HS-5 (cell line): ENCODE data around the gene ACVR1.
"Not testable (repeated sequence)": the region's sequence is repeated elsewhere in the genome, so short reads cannot be mapped to it uniquely, and the experiment has no call there.

Experiments used
- DNase-seq: peaks from one replicate; pipeline ENCODE4 v3.0.0-alpha.2; 2012; ENCODE audit warnings: low read depth

ACVR1 gene

DNA sequence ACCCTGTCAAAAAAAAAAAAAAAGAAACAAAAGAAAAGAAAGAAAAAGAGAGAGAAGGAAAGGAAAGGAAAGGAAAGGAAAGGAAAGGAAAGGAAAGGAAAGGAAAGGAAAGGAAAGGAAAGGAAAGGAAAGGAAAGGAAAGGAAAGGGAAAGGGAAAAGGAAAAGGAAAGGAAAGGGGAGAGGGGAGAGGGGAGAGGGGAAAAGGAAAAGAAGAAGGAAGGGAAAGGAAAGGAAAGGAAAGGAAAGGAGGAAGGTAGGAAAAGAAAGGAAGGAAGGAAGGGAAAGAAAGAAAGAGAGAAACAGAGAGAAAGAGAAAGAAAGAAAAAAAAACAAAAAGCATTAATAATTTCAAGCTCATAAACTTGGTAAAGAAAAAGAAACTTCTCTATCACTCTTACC is 49.5 kb downstream of the ACVR1 start:
- DNase-seq: not testable (repeated sequence)

DNA sequence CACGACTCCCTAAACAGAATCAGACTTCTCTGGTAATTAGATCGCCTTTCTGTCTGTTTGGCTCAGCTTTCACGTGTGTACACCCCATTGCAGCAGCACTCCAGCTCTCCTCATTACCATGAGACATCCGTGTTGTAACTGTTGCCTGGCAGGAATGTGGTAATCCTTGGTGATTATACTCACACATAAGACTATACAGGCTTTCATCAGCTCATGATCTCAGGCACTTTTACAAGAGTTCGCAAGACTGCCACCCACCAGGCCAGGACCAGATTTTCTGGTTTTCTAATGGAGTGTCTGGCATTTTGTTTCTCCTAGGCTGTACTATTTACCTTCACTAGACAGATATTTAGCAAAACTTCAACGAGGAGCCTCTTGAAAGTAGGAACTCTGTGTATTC is 50.2 kb downstream of the ACVR1 start:
- no peak for DNase-seq

DNA sequence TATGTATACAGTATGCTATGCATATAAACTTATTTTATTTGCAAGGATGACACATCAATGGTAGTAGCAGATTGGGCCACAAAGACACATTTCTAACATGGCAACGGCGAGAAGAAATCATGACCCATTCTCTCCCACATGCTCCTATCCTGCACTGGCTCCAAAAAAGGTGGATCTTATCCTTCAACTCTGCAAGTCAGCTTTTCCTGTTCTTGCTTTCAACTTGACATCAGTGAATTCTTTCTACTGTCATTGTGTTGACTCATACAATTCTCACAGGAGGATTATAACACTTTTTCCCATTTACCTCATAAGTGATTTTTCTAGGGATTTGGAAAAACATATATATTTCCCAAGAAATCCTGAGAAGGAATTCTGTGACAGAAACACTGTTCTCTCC is 53.1 kb downstream of the ACVR1 start:
- DNase-seq: no peak

DNA sequence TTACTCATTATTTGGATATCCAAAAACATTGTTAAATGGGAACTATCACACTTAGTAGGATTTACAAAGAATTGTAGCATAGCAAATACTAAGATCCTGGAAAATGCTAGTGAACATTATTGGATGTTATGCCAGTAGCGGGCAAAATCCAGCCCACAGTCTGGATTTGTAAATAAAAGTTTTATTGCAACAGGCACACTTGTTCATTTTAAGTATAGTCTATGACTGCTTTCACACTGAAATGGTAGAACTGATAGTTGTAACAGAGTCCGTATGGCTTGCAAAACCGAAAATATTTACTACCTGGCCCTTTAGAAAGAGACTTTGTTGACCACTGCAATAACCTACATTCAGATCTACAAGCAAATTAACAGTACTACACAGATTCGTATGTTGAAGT is 53.6 kb downstream of the ACVR1 start:
- DNase-seq: no peak

DNA sequence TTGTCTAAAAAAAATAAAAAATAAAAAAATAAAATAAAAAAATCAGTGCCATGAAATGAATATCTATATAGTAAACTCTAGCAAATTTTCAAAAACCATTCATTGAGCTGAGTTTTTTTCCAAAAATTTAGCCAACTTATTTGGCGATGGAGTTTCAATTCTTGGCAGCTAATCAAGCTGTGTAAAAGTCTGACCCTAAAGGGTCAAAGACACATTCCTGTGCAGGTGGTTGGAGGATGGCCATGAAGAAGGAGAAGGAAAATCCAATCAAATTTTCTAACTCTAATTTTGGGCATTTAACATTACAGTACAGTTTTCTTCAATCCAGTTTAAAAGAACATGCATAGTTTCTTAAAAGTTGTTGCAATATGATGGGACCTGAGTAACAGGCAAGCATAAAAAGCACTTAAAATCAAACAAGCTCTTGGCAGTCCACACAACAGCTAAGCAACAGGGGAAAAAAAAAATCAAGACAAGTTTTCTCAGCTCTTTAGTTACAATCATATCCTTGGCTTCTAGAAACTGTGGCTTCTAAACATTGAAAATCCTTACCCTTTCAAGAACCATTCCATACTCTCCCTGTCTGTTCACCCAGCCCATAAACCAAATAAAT is 54.5 kb downstream of the ACVR1 start:
- DNase-seq: no peak

DNA sequence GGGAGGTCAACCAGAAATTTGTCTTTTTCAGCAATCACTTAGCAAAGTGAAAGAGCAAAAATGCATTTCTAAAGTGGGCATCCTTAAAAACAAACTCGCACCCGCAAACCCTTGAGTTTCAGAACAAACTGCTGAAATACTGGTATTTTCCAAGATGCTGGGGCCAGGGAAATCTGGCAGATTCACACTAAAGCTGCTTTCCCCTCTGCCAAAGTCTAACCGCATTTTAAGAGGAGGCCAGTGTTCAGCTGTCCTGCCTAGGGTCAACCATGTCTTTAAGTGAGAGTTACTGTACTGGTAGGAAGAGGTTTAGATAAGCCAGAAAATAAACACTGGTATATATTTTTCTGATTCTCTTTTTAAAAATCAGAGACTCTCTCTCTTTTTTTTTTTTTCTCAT is 55.9 kb downstream of the ACVR1 start:
- DNase-seq: no peak

DNA sequence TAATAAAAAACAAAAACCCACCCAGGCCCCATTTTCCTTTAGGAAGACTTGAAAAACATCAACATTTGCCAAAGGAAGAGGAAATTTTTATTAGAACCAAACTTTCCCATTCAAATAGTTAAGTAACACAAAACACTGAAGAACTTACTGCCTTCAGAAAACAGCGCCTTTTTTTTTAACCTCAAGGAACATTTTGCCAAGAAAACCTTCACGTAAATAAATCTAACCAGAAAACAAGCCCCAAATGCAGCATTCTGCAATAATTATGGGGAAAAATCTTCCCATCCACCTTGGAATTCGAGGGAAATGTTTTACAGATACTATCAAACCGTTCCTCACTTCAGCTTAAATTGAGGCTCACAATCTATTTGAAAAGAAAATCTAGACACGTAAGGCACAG is 56.4 kb downstream of the ACVR1 start:
- no peak for DNase-seq

DNA sequence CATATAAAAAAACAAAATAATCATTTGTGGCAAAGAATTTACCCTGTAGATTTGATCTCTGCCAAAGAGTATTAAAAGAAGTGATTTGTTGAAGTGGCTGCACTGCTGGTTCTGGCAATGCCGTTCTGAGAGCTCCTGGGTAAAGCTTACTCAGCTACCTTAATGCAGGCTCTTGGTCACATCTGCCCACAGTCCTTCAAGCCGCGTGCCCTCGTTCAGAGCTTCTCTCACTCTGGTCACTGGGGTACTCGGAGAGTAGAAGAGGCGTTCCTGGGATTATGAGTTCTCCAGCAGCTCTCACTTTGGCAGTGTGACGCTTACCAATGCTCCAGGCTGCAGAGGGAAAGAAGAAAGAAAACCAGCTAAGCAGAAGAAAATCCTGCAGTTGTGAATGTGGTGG is 57.9 kb downstream of the ACVR1 start:
- no peak for DNase-seq

DNA sequence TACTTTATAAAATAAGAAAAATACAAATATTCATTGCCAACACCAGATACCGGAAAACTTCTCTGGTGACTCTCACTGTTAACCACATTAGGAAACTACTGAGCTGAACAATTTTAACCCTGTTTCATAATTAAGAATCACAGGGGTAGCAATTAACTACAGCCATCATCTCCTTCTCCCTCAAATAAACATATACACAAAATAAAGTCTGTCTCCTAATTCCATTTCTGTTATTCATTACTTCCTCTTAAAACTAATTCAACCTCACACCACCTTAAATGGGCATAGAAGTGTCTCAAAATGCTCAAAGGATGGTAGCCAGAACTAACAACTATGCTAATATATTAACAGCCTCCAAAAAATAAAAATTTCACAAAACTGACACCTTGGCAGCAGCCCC is 60.7 kb downstream of the ACVR1 start:
- no peak for DNase-seq

DNA sequence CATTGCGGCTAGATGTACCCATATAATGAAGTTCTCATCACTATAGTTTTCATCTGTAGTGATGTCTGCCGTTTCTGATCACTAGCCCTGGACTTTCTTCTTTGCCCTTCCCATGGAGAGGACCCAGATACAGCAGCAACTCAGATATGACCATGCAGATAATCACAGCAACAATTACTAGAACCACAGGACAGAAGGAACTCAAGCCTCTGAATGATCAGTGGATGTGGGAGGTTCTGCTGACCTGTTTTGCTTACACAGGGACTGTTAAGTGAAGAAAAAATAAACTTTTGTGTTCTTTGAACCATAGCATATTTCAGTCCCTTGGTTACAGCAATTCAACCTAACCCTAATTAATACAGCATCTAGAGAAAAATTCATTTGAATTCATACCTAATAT is 62.7 kb downstream of the ACVR1 start:
- DNase-seq: no peak

DNA sequence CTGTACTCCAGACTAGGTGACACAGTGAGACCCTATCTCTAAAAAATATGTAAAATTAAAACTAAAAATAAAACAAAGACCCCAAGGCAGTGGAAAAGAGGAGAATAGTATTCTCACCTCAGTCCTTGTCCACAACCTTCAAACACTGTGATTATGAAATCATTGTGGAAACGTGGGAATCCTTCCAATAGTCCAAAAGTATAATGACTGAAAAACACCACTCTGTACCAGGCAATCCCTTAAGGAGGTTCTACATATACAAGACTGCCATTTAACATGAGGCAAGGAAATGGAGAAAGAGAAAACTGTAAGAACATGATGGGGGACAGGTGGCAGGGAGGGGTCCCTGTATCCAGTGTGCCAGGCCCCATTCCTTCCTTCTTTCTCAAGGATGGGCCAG is 66.1 kb downstream of the ACVR1 start:
- no peak for DNase-seq

DNA sequence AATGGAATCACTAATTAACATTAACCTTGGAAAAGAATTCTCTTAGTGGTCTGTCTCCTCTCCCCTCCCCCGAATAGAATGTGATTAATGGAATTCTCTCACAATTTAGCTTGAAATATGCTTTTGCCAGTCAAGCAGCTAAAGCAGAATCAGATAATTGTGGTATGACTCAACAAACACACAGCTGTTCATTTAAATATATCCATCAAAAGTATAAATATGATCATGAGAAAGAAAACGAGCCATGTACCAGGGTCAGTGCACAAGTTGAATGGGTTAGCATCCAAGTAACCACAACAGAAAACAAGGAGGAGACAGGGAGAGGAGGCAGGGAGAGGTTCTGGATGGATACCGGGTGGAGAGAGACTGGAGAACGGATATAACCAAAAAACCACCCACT is 66.9 kb downstream of the ACVR1 start:
- no peak for DNase-seq

DNA sequence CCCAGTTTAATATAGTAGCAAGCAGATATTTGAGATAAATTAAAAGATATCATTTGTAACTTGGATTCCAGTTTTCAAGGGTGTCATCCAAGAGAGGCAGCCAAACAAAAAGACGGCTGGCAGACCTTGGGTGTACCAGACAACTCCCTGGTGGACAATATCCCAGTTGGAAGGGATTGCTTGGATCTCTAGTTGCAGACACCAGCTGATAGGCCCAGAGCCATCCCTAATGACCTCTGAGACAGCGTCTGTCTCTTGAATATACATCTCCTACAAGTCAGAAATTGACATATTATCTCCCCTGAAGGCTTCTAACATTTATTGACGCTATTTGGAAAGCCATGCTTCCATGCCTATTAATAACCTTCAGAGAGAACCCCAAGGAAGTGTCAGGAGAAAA is 67.7 kb downstream of the ACVR1 start:
- no peak for DNase-seq

DNA sequence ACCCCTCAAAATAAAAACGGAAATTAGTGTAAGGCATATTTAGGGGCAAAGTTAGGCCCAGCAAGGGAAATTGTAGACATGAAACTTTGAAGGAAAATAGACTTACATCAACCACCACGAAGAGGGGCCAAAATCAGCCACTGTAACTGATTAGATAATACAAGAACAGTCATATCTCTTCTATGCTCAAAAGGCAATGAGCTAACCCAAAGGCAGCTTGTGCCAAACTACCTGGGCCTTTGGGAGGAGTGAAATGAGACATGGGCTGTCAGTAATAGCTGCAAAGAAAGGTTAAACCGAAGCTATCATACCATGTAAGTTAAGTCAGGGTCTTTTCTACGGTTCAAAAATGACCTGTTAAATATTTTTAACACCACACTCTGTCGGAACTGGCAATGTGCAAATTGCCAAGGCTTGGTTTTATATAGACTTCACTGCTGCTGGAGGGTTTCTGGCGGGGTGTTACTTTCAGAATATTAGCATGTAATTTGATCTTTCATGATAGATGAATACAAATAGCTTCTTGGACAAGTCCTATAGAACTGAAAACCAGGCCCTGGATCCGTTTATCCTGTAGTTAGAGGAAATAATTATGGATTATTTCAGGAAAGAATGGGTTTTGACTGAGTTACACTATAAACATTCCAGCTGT is 69.6 kb downstream of the ACVR1 start:
- no peak for DNase-seq

DNA sequence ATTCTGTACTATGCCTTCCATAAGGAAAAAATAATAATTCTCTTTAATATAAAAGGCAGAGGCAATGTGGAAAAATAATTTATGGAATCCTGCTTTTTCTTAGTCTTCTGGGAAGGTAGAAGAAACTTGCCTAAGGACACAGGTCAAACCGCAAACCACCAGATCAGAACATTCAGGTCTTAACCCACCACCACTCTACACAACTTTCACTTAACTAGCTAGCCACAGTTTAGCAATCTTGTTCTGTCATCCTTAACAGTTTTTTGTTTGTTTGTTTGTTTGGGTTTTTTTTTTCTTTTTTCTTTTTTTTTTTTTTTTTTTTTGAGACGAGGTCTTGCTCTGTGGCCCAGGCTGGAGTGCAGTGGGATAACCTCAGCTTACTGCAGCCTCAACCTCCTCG is 70.6 kb downstream of the ACVR1 start:
- no peak for DNase-seq

DNA sequence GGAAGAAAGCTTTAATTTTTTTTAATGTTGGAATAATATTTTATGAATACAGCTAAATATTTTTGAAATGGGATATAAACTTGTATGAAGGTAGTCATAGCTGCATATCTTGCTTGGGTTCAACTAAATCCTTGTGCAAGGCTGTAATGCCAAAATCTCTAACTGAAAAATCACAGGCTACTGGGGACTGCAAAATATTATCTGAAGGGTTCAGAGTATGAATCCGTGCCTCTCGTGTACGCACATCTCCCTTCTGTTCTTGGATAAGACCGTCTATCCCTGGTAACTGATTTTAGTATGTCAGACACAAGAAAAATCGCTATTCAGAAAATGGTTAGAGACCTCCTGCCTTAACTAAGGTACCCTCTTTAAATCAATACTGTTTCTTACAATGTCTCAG is 71.8 kb downstream of the ACVR1 start:
- DNase-seq: no peak

DNA sequence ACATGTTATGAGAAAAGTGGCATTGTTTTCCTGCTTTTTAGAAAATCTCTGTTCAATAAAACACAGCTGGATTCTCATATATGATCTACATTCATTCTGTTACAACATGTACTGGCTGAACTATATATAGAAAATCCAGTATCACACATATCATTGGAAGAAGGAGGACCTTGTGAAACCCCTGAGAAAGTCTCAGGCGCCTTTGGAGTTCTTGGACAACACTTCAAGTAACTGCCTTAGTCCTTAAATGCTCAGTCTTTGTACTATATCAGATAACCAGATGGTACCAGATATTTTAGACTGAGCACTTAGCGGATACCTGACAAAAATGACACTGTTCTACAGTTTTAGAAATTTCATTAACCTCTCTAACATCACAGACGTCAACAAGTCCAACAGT is 72.2 kb downstream of the ACVR1 start:
- no peak for DNase-seq

DNA sequence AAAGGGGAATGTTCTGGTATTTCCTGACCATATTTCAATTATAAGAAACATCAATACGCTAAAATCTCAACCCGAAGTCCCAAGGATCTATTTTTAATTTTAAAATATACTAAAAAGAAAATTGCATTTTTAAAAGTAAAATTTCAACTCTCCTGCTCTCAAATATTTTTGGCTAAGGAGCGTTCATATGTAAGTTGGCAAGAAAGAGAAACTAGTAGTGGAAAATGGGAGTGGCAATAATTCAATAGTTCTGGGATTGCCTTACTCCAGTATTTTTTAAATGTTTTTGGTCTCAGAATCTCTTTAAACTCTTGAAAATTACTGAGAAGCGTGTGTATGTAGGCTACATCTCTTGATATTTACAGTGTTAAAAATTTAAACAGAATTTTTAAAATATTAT is 72.7 kb downstream of the ACVR1 start:
- no peak for DNase-seq

DNA sequence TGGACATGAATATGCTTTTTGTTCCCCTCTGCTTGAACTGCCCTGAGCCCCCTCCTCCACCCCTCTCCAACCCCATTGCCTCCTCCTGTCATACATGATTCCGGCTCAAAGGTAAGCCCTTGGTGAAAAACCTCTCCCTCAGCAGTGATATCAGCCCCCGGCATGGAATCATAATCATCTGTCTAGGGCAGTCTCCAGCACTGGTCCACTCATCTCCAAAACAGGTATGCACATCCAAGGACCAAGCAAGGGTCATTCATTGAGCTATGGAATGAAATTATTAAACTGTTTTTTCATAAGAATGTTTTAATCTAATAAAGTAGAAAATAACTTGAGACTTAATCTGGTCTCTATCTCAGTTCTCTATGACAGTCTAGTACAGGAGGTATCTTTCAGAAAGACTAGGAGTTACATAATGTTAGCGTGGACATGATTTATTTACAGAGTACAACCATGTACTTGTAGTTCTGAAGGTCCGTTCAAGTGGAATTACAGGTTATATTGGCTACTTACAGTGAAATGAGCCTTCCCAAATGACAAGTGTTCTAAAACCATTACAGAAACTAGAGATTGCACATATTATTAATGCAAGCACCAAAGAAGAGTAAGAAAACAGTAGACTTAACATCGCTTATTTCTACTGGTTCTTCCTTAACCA is 75.2 kb downstream of the ACVR1 start:
- no peak for DNase-seq

DNA sequence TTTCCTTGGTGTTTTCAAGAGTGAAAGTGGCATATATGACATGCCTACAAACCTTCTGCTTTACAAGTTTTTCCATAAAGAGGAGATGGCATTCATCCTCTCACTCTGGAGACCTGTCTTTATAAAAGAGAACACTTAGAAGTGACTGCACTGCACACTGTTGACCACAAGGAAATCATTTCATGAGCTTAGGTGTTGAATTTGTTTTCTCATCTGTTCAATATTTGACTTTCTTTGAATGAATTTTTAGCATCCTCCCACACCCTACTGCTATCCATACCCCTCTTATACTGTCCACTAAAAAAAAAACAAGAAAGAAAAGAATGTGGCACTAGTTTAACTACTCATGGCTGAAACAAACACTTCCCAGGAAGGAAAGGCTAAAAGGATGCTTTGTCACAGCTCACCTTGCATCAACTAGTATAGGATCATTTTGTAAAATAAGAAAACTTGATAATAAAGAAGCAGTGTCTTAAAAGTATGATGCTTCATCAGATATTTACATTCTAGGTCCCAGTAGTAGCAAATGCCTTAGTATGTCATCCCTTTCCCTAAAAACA is 83.0 kb downstream of the ACVR1 start:
- DNase-seq: no peak

DNA sequence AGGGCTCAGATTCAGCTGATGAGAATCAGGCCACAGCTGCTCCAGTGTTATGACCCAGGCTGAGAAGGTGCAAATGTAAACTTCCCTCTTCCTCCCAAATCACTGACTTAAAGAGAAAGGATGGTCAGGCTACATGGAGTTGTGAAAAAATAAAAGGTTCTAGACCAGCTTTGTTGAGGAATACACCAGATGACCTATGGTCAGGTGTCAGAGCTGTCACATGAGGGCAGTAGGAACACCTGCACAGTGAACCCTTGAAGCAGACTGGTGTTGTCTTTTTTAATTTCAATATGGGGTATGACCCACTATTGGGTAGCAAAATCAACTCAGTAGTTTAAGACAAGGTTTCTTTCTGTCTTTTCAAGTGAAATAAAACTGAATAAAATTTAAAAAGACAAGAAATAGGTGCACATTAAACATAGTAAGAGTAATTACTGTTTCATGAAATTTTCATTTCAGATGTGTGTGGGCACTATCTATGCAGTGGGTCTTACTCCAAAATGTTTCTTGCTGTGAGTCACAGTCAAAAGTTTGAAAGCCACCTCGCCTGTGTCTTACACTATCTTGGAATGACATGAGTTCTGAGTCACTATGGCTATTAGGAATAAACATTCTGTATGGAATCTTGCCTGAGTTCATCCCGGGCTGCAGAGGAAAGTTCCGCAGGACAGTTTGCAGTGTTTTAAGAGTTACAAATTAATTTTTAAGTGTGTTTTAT is 83.6 kb downstream of the ACVR1 start:
- no peak for DNase-seq

DNA sequence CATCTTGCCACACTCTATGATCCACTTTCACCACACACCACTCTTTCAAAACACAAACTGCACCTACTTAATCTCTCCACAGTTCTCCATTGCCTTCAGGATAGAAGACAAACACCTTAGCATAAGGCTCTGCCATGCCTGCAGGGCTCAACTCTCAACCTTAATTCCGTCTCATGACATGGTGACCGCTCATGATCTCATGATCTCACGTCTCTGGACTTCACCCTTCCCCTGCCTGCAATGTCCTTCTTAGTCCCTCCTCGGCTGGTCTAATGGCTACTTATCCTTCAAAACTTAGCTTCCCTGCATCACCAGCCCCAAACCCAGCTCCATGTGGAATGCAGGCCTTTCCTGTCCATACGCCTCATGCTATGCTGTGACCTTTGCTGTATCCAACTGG is 85.3 kb downstream of the ACVR1 start:
- no peak for DNase-seq

DNA sequence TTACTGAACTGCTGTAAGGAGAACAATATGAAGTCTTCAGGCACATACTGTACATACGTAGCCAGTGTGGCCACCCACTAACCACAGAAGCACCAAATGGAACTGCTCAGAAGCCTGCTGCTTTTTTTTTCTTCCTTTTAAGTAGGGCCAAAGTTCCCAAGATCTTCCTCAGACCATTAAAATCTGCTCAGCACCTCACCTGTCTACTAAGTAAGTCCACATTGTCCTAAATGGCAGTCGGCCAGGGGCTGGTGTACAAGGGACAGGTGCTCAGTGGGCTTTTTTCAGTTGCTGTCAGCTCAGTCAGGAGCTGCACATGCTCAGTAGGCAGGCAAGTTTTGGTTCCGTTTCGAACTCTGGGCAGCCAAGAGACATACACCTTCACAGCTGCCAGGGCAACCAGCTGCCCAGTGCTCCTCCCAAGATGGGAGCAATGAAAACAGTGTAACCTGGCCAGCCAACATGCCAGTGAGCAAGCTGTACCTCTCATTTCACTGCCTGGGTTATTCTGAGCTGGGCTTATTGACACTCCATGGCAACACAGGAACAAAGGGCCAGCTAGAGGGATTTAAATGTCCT is 86.1 kb downstream of the ACVR1 start:
- no peak for DNase-seq
